ENCODE data around the gene OR6C68.

The OR6C68 gene

DNA sequence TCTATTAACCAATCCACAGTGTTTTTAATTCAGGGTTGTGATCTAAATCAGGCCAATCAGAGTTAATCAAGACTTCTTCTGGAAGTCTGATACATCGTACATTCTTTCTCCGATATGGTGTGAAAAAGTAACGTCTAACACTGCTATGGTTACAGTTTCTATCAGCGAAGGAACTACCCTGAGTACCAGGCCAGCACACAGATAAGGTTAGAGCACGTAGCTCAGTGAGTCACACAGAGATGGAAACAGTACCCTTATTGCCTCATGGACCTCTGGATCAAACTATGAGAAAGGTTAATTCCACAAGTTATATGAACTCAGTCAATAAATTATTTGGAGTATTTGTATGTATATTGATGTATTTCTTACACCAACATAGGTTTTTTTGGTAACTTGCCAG lies 3.3 kb downstream of the OR6C68 start:
- no peak overlapping the region for H3K9ac ChIP-seq (ENCODE audit: low read length)
- no peak for DNase-seq
- H3K36me3 ChIP-seq (replicated peaks; ENCODE audit: insufficient read depth, low read length) = no peaks in the 10 kb centered on the region
- H3K4me3 ChIP-seq (ENCODE audit: low read length) = no peak overlapping the region
- H3K4me1 ChIP-seq (ENCODE audit: low read length) = peaks cover 10% of the 10 kb centered on the region
- H3K9me3 ChIP-seq (replicated peaks; ENCODE audit: insufficient read depth, low read length) = no peaks in the 10 kb centered on the region
- no peaks in the 10 kb centered on the region for H3K79me2 ChIP-seq (ENCODE audit: low read length)
- no peak overlapping the region for H2AFZ ChIP-seq (ENCODE audit: low read length)
- no peak overlapping the region for H3K27ac ChIP-seq (ENCODE audit: low read length)
- TF ChIP-seq EZH2 (optimal IDR thresholded peaks at IDR 0.05; ENCODE audit: low read depth, low read length) (no peak), EZH2phosphoT487 (IDR thresholded peaks at IDR 0.05; ENCODE audit: low read length) (no peak)
- TF ChIP-seq, protein P1, sequence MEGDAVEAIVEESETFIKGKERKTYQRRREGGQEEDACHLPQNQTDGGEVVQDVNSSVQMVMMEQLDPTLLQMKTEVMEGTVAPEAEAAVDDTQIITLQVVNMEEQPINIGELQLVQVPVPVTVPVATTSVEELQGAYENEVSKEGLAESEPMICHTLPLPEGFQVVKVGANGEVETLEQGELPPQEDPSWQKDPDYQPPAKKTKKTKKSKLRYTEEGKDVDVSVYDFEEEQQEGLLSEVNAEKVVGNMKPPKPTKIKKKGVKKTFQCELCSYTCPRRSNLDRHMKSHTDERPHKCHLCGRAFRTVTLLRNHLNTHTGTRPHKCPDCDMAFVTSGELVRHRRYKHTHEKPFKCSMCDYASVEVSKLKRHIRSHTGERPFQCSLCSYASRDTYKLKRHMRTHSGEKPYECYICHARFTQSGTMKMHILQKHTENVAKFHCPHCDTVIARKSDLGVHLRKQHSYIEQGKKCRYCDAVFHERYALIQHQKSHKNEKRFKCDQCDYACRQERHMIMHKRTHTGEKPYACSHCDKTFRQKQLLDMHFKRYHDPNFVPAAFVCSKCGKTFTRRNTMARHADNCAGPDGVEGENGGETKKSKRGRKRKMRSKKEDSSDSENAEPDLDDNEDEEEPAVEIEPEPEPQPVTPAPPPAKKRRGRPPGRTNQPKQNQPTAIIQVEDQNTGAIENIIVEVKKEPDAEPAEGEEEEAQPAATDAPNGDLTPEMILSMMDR (IDR thresholded peaks at IDR 0.05; ENCODE audit: low read length) = no peak
- no peaks in the 10 kb centered on the region for H4K20me1 ChIP-seq (ENCODE audit: insufficient read depth, low read length)
- no peaks in the 10 kb centered on the region for H3K27me3 ChIP-seq (replicated peaks; ENCODE audit: insufficient read depth, low read length)
- no peak overlapping the region for H3K4me2 ChIP-seq (ENCODE audit: low read depth, low read length)
- no peaks in the 10 kb centered on the region for H3F3A ChIP-seq (ENCODE audit: insufficient read depth, low read length)
- H3K9me2 ChIP-seq (replicated peaks; ENCODE audit: insufficient read depth, low read length) = no peaks in the 10 kb centered on the region

DNA sequence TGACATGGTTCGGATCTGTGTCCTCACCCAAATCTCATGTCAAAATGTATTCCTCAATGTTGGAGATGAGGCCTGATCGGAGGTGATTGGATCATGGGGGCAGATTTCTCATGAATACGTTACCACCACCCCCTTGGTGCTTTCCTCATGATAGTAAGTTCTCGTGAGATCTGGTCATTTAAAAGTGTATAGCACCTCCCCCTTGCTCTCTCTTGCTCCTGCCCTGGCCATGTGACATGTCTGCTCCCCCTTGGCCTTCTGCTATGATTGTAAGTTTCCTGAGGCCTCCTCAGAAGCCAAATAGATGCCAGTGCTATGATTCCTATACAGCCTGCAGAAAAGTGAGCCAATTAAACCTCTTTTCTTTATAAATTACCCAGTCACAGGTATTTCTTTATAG lies 7.1 kb downstream of the OR6C68 start:
- Histone ChIP-seq H3K27ac (ENCODE audit: low read length) (no peak overlapping the region), H3K9me2 (replicated peaks; ENCODE audit: insufficient read depth, low read length) (no peaks in the 10 kb centered on the region), H3F3A (ENCODE audit: insufficient read depth, low read length) (no peaks in the 10 kb centered on the region), H2AFZ (ENCODE audit: low read length) (no peak overlapping the region), H4K20me1 (ENCODE audit: insufficient read depth, low read length) (no peaks in the 10 kb centered on the region), H3K4me2 (ENCODE audit: low read depth, low read length) (no peak overlapping the region), H3K9me3 (replicated peaks; ENCODE audit: insufficient read depth, low read length) (no peaks in the 10 kb centered on the region), H3K36me3 (replicated peaks; ENCODE audit: insufficient read depth, low read length) (no peaks in the 10 kb centered on the region), H3K27me3 (replicated peaks; ENCODE audit: insufficient read depth, low read length) (no peaks in the 10 kb centered on the region), H3K79me2 (ENCODE audit: low read length) (no peaks in the 10 kb centered on the region), H3K4me3 (ENCODE audit: low read length) (no peak overlapping the region), H3K9ac (ENCODE audit: low read length) (no peak overlapping the region), H3K4me1 (ENCODE audit: low read length) (peaks cover 10% of the 10 kb centered on the region)
- no peak for DNase-seq
- TF ChIP-seq EZH2 (optimal IDR thresholded peaks at IDR 0.05; ENCODE audit: low read depth, low read length) = no peak
- no peak for TF ChIP-seq EZH2phosphoT487 (IDR thresholded peaks at IDR 0.05; ENCODE audit: low read length)
- TF ChIP-seq, protein P1 (IDR thresholded peaks at IDR 0.05; ENCODE audit: low read length) = no peak

DNA sequence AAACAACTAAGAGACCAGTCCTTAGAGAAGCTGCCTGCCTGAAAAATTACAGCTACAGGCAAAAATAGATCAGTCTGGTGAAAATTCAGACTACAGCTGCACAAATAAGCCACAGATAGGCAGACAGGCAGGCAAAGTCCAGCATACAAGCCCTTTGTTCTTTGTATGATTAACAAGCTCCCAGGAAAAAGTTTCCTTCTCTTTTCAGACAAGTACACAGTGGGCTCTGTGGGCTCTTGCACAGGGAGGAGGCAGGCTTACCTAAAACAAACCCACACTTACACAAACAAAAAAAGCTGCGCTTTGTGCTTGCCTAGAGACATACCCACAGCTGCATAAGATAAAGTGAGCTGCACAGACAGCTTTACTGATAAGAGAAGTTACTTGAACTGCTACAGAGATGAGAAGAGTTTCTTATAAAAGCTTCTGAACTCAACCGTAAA lies 7.7 kb downstream of the OR6C68 start:
- Histone ChIP-seq H3K79me2 (ENCODE audit: low read length) (no peaks in the 10 kb centered on the region), H3K36me3 (replicated peaks; ENCODE audit: insufficient read depth, low read length) (no peaks in the 10 kb centered on the region), H3K9me2 (replicated peaks; ENCODE audit: insufficient read depth, low read length) (no peaks in the 10 kb centered on the region), H3K4me3 (ENCODE audit: low read length) (no peak overlapping the region), H3K4me1 (ENCODE audit: low read length) (peaks cover 10% of the 10 kb centered on the region), H3F3A (ENCODE audit: insufficient read depth, low read length) (no peaks in the 10 kb centered on the region), H3K27me3 (replicated peaks; ENCODE audit: insufficient read depth, low read length) (no peaks in the 10 kb centered on the region), H3K4me2 (ENCODE audit: low read depth, low read length) (no peak overlapping the region), H4K20me1 (ENCODE audit: insufficient read depth, low read length) (no peaks in the 10 kb centered on the region), H3K27ac (ENCODE audit: low read length) (no peak overlapping the region), H3K9ac (ENCODE audit: low read length) (no peak overlapping the region), H2AFZ (ENCODE audit: low read length) (no peak overlapping the region), H3K9me3 (replicated peaks; ENCODE audit: insufficient read depth, low read length) (no peaks in the 10 kb centered on the region)
- DNase-seq = no peak
- no peak for TF ChIP-seq EZH2phosphoT487 (IDR thresholded peaks at IDR 0.05; ENCODE audit: low read length)
- no peak for TF ChIP-seq EZH2 (optimal IDR thresholded peaks at IDR 0.05; ENCODE audit: low read depth, low read length)
- TF ChIP-seq, protein P1 (IDR thresholded peaks at IDR 0.05; ENCODE audit: low read length) = no peak
